Hematopoietic multipotent progenitor cell treated with erythropoietin and hydrocortisone succinate and interleukin-3 and kit ligand, for 8 days (in vitro differentiated cells): ENCODE data around the gene FBXW8.

Experiments used
- DNase-seq: peaks from one replicate; pipeline ENCODE4 v3.0.0-alpha.2; 2015

Gene FBXW8

GRCh38 chr12:117026343-117026742 is 115.6 kb downstream of the FBXW8 start:
- DNase-seq = no peak

- DNase-seq = no peak
These were observed 116.1 kb downstream of the FBXW8 start for GRCh38 chr12:117026921-117027250.

- no peak for DNase-seq
These were observed 116.7 kb downstream of the FBXW8 start for GRCh38 chr12:117027251-117028086.

- no peak for DNase-seq
These were observed 117.5 kb downstream of the FBXW8 start for GRCh38 chr12:117028254-117028653.

- DNase-seq = no peak
These were observed 119.6 kb downstream of the FBXW8 start for GRCh38 chr12:117030187-117030900.

- DNase-seq = no peak
These were observed 121.3 kb downstream of the FBXW8 start for GRCh38 chr12:117031843-117032592.

- DNase-seq = no peak
These were observed 122.0 kb downstream of the FBXW8 start for GRCh38 chr12:117032593-117033381.

- no peak for DNase-seq
These were observed 122.9 kb downstream of the FBXW8 start for GRCh38 chr12:117033382-117034221.

GRCh38 chr12:117034249-117034648 is 123.5 kb downstream of the FBXW8 start:
- DNase-seq = no peak

- no peak for DNase-seq
These were observed 124.0 kb downstream of the FBXW8 start for GRCh38 chr12:117034701-117035151.

GRCh38 chr12:117035287-117035686 is 124.5 kb downstream of the FBXW8 start:
- no peak for DNase-seq

GRCh38 chr12:117036046-117036445 is 125.3 kb downstream of the FBXW8 start:
- no peak for DNase-seq

GRCh38 chr12:117036547-117036946 is 125.8 kb downstream of the FBXW8 start:
- DNase-seq = no peak

GRCh38 chr12:117037289-117038022 is 126.7 kb downstream of the FBXW8 start:
- DNase-seq = no peak

- DNase-seq = no peak
These were observed 127.4 kb downstream of the FBXW8 start for GRCh38 chr12:117038023-117038680.

- no peak for DNase-seq
These were observed 128.2 kb downstream of the FBXW8 start for GRCh38 chr12:117038919-117039318.

GRCh38 chr12:117039891-117040309 is 129.2 kb downstream of the FBXW8 start:
- no peak for DNase-seq

- no peak for DNase-seq
These were observed 129.7 kb downstream of the FBXW8 start for GRCh38 chr12:117040496-117040895.

- DNase-seq = no peak
These were observed 131.0 kb downstream of the FBXW8 start for GRCh38 chr12:117041798-117042170.

GRCh38 chr12:117042171-117042842 is 131.6 kb downstream of the FBXW8 start:
- peak; percentile 100 for DNase-seq
